Chondrocyte (in vitro differentiated cells): ENCODE measurements around the gene MMP17. TPM values are rescaled to one million over a fixed set of nuclear protein-coding genes. Genes with fewer than 3 reads are reported as not detected.

Source experiments
- DNase-seq: peaks from one replicate; pipeline ENCODE4 v3.0.0; 2021; ENCODE audit warnings: mixed read lengths, low spot score
- H3K27ac Mint-ChIP-seq: one replicate; pipeline ENCODE4 v1.8.0; 2021; ENCODE audit warnings: mild to moderate bottlenecking, moderate library complexity, mixed read lengths; ENCODE audit not compliant: unreplicated experiment
- H3K27me3 Mint-ChIP-seq: 2 replicates; pipeline ENCODE4 v1.8.0; 2021; ENCODE audit warnings: low read depth, mixed read lengths
- H3K36me3 Mint-ChIP-seq: 2 replicates; pipeline ENCODE4 v1.8.0; 2021; ENCODE audit warnings: low read depth, mixed read lengths
- H3K4me1 Mint-ChIP-seq: 2 replicates; pipeline ENCODE4 v1.8.0; 2021; ENCODE audit warnings: low read depth, mild to moderate bottlenecking, mixed read lengths
- H3K4me3 Mint-ChIP-seq: one replicate; pipeline ENCODE4 v1.8.0; 2021; ENCODE audit warnings: mild to moderate bottlenecking, moderate library complexity, mixed read lengths; ENCODE audit not compliant: unreplicated experiment
- H3K9me3 Mint-ChIP-seq: 2 replicates; pipeline ENCODE4 v1.8.0; 2021; ENCODE audit warnings: low read depth, mixed read lengths
- total RNA-seq: library from RNA; stranded (reverse); gene quantifications from 3 replicates; pipeline ENCODE4 v1.2.1, GENCODE V29; 2021
- TF ChIP-seq, protein P1 (sequence below): fragments of 200-600 bp; sonication (generic); IDR thresholded peaks from 2 replicates; pipeline ENCODE4 v1.5.0; 2021; ENCODE audit warnings: antibody characterized with exemption, mild to moderate bottlenecking, moderate library complexity

MMP17 gene
- total RNA-seq, 1 donor from 2014 or later, result 1.3 TPM

DNA sequence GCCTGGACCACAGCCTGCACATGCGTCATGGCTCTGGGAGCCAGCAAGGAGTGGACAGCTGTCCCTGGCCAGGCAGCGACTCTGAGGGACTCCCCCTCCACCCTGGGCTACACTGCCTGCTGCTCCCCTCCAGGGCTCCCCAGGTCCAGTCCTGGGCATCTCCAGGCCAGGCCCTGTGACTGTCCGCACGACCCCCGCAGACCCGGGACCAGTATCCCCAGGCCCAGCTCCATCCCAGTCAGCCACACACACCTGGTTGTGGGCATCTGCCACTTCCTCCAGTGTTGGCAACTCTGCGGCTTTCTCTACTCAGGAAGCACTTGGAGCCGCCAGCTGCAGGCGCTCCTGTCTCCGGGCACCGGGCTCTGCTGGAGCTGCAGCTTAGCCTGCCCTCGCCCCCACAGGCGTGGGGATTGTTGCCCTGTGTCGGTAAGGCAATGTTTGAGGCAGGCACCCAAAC, 68.6 kb downstream of the MMP17 start:
- no peak for DNase-seq
- H3K9me3 Mint-ChIP-seq, result no peaks in the 10 kb centered on the region
- H3K36me3 Mint-ChIP-seq, result no peaks in the 10 kb centered on the region
- peak overlapping the region; percentile 90 for H3K27ac Mint-ChIP-seq
- H3K27me3 Mint-ChIP-seq, result no peaks in the 10 kb centered on the region
- TF ChIP-seq, protein P1, sequence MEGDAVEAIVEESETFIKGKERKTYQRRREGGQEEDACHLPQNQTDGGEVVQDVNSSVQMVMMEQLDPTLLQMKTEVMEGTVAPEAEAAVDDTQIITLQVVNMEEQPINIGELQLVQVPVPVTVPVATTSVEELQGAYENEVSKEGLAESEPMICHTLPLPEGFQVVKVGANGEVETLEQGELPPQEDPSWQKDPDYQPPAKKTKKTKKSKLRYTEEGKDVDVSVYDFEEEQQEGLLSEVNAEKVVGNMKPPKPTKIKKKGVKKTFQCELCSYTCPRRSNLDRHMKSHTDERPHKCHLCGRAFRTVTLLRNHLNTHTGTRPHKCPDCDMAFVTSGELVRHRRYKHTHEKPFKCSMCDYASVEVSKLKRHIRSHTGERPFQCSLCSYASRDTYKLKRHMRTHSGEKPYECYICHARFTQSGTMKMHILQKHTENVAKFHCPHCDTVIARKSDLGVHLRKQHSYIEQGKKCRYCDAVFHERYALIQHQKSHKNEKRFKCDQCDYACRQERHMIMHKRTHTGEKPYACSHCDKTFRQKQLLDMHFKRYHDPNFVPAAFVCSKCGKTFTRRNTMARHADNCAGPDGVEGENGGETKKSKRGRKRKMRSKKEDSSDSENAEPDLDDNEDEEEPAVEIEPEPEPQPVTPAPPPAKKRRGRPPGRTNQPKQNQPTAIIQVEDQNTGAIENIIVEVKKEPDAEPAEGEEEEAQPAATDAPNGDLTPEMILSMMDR, result no peak
- peaks cover 25% of the 10 kb centered on the region for H3K4me1 Mint-ChIP-seq
- H3K4me3 Mint-ChIP-seq, result peak overlapping the region; percentile 78

DNA sequence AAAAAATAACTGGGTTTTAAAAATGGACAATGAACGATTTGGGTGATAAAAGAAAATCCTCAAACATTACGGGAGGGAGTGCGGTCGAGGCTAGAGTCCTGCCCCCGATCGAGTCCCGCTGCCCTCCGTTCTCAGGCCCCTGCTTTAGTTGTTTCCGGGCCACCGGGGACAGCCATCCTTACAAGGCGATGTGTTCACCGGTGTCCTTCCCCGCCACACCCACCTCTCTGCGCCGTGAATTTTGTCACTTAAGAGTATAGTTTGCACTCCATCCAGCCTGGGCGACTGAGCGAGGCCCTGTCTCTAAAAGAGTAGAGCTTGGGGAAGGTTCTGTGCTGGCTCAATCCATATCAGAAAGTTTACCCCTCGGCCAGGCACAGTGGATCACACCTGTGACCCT, 69.1 kb downstream of the MMP17 start:
- Mint-ChIP-seq H3K9me3 (no peaks in the 10 kb centered on the region), H3K27me3 (no peaks in the 10 kb centered on the region), H3K27ac (peak overlapping the region; percentile 22), H3K36me3 (no peaks in the 10 kb centered on the region), H3K4me1 (peaks cover 27% of the 10 kb centered on the region), H3K4me3 (no peak overlapping the region)
- no peak for DNase-seq
- TF ChIP-seq, protein P1, result no peak

DNA sequence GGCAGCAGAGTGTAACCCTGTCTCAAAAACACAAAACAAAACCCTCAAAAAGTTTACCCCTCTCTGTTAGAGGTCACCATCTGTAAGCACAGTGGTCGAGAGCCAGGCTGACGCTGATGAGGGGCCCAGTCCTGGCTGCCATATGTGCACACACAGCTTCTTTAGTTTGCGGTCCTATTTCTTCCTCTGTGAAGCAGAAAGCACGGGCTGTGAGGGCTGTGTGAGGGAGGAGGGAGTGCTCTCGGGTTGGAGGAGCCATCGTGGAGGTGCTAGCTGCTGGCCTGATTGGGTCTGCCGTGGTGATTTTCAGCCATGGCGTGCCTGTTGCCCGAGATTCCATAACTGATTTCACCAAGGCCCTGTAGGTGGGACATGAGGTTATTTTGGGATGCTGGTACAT, 69.7 kb downstream of the MMP17 start:
- Mint-ChIP-seq H3K27ac (no peak overlapping the region), H3K4me3 (no peak overlapping the region), H3K27me3 (no peaks in the 10 kb centered on the region), H3K4me1 (peaks cover 32% of the 10 kb centered on the region), H3K9me3 (no peaks in the 10 kb centered on the region), H3K36me3 (no peaks in the 10 kb centered on the region)
- no peak for DNase-seq
- TF ChIP-seq, protein P1, result no peak

DNA sequence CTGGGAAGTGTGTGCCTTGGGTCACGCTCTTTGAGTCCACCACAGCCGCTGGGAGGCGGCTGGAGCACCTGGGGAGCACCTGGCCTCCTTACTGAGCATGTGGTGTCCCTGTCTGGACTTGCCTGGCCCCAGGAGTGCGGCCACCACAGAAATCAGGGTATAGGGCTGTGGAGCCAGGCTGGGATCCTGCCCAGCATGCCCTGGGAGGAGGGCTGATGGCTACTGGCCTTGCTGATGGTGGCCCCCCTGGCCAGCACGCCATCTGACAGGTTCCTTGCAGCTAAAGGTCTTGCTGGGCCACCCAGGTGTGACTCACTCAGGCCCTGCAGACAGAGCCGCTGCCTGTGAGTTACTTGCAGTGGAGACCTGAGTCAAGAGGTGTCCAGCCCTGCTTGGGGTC, 72.2 kb downstream of the MMP17 start:
- Mint-ChIP-seq H3K36me3 (no peaks in the 10 kb centered on the region), H3K9me3 (no peaks in the 10 kb centered on the region), H3K4me1 (peaks cover 27% of the 10 kb centered on the region), H3K4me3 (no peak overlapping the region), H3K27ac (peak overlapping the region; percentile 54), H3K27me3 (no peaks in the 10 kb centered on the region)
- TF ChIP-seq, protein P1, result no peak
- DNase-seq, result no peak

Other genes with a start within 250 kb of the MMP17 start
- gene SFSWAP, start 117.3 kb upstream of the MMP17 start, total RNA-seq, result 32.5 to 38.8 TPM (median 33.0 TPM) in 3 replicates
- gene ULK1, start 66.2 kb downstream of the MMP17 start, total RNA-seq, result 54.2 to 65.7 TPM (median 56.1 TPM) in 3 replicates
- gene PUS1, start 100.9 kb downstream of the MMP17 start, total RNA-seq, result 18.7 to 21.0 TPM (median 19.8 TPM) in 3 replicates
- gene EP400, start 121.5 kb downstream of the MMP17 start, total RNA-seq, result 35.9 to 48.0 TPM (median 36.8 TPM) in 3 replicates